ENCODE measurements around the gene NEFH. TPM values are rescaled to one million over a fixed set of nuclear protein-coding genes. Genes with fewer than 3 reads are reported as not detected.

NEFH gene
- total RNA-seq, 4 donors from 2014 or later: 0.54 to 0.83 (median 0.66) TPM; not detected in 1

DNA sequence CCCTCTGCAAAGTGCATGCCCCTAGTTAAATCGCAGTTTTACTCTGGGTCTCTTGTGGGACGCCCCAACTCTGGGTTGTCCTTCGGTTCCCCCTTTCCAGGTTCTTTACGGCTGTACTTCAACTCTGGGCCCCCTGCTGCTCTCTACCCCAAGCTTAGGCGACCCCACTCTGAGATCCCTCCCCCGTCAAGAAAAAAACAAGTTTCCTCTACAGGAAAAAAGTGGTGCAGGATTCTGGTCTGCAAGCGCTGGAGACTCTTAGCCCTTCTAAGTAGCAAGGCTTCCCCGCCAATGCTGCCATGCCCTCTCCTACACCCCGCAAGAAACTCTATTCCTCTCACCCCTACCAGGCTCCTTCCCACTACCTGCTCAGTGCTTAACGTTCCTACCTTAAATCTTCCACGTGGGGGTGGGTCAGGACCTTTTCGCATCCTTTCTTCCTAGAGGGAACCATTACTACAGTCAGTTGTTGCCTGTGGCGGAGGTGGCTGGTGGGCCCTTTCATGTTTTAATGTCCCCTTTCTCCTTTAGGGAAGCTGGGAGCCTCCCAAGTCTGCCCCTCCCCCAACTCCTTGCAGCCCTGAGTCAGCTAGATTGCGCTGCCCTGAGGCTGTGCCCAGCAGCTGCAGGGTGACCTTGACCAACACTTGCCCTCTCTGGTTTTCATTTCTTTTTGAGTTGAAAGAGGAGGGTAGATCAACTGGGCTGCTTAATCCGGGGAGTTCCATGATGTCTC lies 1.4 kb downstream of the NEFH start:
- Histone ChIP-seq H3K4me1 (peaks cover 0 to 20% (median 6%) of the 10 kb centered on the region in 4 donors), H3K4me3 (peak overlapping the region in 1 of 4 donors; percentile 38), H3K27ac (no peak overlapping the region), H3K9me3 (peaks cover 0 to 5% (median 0%) of the 10 kb centered on the region in 4 donors), H3K27me3 (peaks cover 0 to 20% of the 10 kb centered on the region in 2 donors), H3K36me3 (no peaks in the 10 kb centered on the region)
- no peak for DNase-seq
- TF ChIP-seq, protein P1, sequence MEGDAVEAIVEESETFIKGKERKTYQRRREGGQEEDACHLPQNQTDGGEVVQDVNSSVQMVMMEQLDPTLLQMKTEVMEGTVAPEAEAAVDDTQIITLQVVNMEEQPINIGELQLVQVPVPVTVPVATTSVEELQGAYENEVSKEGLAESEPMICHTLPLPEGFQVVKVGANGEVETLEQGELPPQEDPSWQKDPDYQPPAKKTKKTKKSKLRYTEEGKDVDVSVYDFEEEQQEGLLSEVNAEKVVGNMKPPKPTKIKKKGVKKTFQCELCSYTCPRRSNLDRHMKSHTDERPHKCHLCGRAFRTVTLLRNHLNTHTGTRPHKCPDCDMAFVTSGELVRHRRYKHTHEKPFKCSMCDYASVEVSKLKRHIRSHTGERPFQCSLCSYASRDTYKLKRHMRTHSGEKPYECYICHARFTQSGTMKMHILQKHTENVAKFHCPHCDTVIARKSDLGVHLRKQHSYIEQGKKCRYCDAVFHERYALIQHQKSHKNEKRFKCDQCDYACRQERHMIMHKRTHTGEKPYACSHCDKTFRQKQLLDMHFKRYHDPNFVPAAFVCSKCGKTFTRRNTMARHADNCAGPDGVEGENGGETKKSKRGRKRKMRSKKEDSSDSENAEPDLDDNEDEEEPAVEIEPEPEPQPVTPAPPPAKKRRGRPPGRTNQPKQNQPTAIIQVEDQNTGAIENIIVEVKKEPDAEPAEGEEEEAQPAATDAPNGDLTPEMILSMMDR (IDR thresholded peaks at IDR 0.05): no peak
- TF ChIP-seq POLR2A (IDR thresholded peaks at IDR 0.05): no peak

DNA sequence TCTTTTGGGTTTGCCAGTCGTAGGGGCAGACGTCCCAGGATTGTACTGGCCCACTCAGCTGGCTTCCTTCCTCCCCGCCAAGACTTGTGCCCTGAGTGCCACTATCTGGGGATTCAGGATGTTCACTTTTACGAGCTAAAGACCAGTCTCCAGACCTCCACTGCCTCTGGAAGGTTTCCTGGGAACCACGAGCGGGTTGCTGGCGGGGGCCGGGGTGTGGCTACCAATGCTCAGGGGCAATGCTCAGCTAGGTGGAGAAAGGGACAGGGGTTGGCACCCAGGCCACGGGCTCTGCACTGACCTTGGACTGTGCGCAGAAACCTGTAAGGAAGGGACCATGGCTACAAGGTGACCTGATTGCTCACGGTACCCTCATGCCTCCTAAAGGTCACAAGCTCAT lies 2.2 kb downstream of the NEFH start:
- TF ChIP-seq, protein P1 (IDR thresholded peaks at IDR 0.05): no peak
- no peak for TF ChIP-seq POLR2A (IDR thresholded peaks at IDR 0.05)
- no peak overlapping the region for H3K4me3 ChIP-seq
- no peaks in the 10 kb centered on the region for H3K36me3 ChIP-seq
- H3K9me3 ChIP-seq: peaks cover 0 to 5% (median 0%) of the 10 kb centered on the region in 4 donors
- H3K4me1 ChIP-seq: peaks cover 0 to 20% (median 6%) of the 10 kb centered on the region in 4 donors
- no peak for DNase-seq
- H3K27ac ChIP-seq: no peak overlapping the region
- H3K27me3 ChIP-seq: peaks cover 0 to 20% of the 10 kb centered on the region in 2 donors

DNA sequence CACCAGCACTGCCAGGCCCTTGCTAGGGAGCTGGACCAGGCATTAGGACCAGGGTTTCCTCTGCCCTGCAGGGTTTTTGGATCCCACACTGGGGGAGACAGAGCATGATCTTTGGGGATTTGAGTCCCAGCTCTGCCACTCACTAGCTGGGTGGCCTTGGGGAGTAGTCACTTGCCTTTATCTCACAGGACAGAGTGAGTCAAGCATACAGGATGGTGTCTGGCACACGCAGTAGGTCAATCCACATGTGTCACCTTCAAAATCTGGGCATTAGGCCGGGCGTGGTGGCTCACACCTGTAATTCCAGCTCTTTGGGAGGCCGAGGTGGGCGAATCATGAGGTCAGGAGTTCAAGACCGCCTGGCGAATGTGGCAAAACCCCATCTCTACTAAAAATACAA lies 2.7 kb downstream of the NEFH start:
- DNase-seq: no peak
- no peaks in the 10 kb centered on the region for H3K36me3 ChIP-seq
- H3K27me3 ChIP-seq: peaks cover 0 to 20% of the 10 kb centered on the region in 2 donors
- H3K4me3 ChIP-seq: no peak overlapping the region
- H3K4me1 ChIP-seq: peaks cover 0 to 20% (median 6%) of the 10 kb centered on the region in 4 donors
- peaks cover 0 to 5% (median 0%) of the 10 kb centered on the region in 4 donors for H3K9me3 ChIP-seq
- TF ChIP-seq POLR2A (IDR thresholded peaks at IDR 0.05): no peak
- TF ChIP-seq, protein P1 (IDR thresholded peaks at IDR 0.05): no peak
- no peak overlapping the region for H3K27ac ChIP-seq

DNA sequence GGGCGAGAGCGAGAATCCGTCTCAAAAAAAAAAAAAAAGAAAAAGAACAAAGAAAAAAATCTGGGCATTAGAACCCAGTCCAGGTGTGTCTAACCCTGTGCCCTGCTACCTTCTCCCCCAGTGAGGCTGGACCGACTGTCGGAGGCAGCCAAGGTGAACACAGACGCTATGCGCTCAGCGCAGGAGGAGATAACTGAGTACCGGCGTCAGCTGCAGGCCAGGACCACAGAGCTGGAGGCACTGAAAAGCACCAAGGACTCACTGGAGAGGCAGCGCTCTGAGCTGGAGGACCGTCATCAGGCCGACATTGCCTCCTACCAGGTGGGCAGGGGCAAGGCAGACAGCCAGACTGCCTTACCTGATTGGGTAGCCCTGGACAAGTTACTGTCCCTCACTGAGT lies 3.2 kb downstream of the NEFH start:
- TF ChIP-seq, protein P1 (IDR thresholded peaks at IDR 0.05): no peak
- no peak for TF ChIP-seq POLR2A (IDR thresholded peaks at IDR 0.05)
- no peak overlapping the region for H3K27ac ChIP-seq
- H3K4me3 ChIP-seq: no peak overlapping the region
- peaks cover 0 to 18% of the 10 kb centered on the region in 2 donors for H3K27me3 ChIP-seq
- peaks cover 0 to 20% (median 6%) of the 10 kb centered on the region in 4 donors for H3K4me1 ChIP-seq
- DNase-seq: no peak
- H3K36me3 ChIP-seq: no peaks in the 10 kb centered on the region
- peaks cover 0 to 5% (median 0%) of the 10 kb centered on the region in 4 donors for H3K9me3 ChIP-seq

DNA sequence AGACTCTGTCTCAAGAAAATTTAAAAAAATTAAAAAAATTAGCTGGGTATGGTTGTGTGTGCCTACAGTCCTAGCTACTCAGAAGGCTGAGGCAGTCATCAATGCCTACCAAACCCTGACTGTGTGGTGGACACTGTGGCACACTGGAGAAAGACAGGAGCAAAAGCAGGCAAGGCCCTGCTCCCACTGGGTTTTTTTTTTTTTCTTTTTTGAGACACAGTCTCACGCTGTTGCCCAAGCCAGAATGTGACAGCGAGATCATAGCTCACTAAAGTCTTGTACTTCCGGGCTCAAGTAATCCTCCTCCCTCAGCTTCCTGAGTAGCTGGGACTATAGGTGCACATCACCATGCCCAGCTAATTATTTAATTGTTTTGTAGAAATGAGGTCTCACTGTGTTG lies 4.6 kb downstream of the NEFH start:
- no peak overlapping the region for H3K27ac ChIP-seq
- H3K27me3 ChIP-seq: peaks cover 0 to 14% of the 10 kb centered on the region in 2 donors
- H3K9me3 ChIP-seq: peaks cover 0 to 5% (median 0%) of the 10 kb centered on the region in 4 donors
- H3K36me3 ChIP-seq: no peaks in the 10 kb centered on the region
- H3K4me3 ChIP-seq: no peak overlapping the region
- no peak for DNase-seq
- no peak for TF ChIP-seq POLR2A (IDR thresholded peaks at IDR 0.05)
- TF ChIP-seq, protein P1 (IDR thresholded peaks at IDR 0.05): no peak
- H3K4me1 ChIP-seq: peaks cover 0 to 20% (median 6%) of the 10 kb centered on the region in 4 donors
